HG02642 (cell line): ENCODE results near the gene FOCAD.

Experiments
- ATAC-seq: cut with Tn5 transposase; IDR thresholded peaks from one replicate; pipeline ENCODE4 v1.9.1; 2021; ENCODE audit warnings: mild to moderate bottlenecking; ENCODE audit not compliant: unreplicated experiment, poor library complexity

Gene FOCAD

DNA sequence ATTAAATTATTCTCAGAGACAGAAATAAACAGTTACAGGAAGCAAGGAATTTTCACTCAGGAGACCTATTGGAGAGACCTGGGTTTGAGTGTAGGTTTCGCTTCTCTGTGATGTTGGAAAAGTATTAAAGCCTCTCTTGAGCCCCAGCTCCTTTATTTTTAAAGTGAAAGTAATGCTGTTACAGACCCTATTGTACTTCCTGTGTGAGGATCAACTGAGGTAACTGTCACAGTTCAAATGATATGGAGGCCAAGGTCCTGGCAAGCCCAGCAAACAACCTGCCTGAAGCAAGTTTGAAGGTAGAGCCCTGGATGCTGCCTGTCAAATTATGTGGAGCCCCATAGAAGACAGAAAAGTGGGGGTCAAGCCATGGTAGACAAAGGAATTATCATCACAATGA, 355.2 kb downstream of the FOCAD start:
- ATAC-seq, result no peak

DNA sequence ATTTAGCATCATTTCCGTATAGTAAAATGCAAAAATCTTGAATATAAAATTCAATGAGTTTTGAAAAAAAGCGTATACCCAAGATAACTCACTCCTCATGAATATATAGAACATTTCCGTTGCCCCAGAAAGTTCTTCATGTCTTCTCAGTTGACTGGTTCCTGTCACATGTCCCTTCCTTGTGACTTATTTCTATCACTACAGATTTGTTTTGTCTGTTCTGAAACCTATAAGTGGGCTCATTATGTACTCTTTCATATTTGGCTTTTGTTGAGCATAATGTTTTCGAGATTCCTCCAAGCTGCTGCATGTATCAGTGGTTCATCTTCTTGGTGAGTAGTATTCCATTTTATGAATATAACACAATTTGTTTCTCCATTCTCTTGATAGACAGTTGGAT, 358.4 kb downstream of the FOCAD start:
- ATAC-seq, result no peak

DNA sequence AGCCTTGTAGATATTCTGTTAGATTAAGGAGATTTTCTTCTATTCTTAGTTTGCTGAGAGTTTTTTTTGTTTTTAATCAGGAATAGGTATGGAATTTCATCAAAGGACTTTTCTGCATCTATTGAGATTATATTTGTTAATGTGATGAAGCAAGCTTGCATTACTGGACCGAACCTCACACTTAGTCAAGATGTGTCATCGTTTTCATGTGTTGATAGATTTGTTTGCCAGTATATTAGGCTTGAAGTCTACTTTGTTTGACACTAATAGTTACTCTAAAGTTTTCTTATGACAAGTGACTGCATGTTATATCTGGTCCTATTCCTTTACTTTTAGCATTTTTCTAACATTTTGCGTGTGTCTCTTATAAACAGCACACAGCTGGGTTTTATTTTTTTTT, 359.8 kb downstream of the FOCAD start:
- no peak for ATAC-seq
